GM23338 (cell line): ENCODE results near the gene ZNF524.

Experiments
- CREB1 ChIP-seq: fragments of 250-450 bp; sonication (Bioruptor Pico); IDR thresholded peaks from 2 replicates; pipeline ENCODE4 v1.5.0; 2020; ENCODE audit warnings: low read depth, mild to moderate bottlenecking, moderate library complexity
- EZH2 ChIP-seq: fragments of 200-600 bp; sonication (generic); IDR thresholded peaks from one replicate; pipeline ENCODE4 v1.8.0; 2017; ENCODE audit warnings: antibody characterized with exemption, mild to moderate bottlenecking, low read depth; ENCODE audit not compliant: unreplicated experiment
- EZH2phosphoT487 ChIP-seq: fragments of 200-600 bp; sonication (generic); IDR thresholded peaks from one replicate; pipeline ENCODE4 v1.8.1; 2018; ENCODE audit warnings: antibody characterized with exemption; ENCODE audit not compliant: unreplicated experiment
- JUNB ChIP-seq: IDR thresholded peaks from one replicate; pipeline ENCODE4 v1.6.1; 2016; ENCODE audit warnings: antibody characterized with exemption; ENCODE audit not compliant: unreplicated experiment
- POLR2AphosphoS5 ChIP-seq: IDR thresholded peaks from 2 replicates; pipeline ENCODE4 v1.6.1; 2016; ENCODE audit warnings: antibody characterized with exemption, low read depth
- REST ChIP-seq: IDR thresholded peaks from one replicate; pipeline ENCODE4 v1.6.1; 2018; ENCODE audit warnings: antibody characterized with exemption; ENCODE audit not compliant: unreplicated experiment
- ZNF331 ChIP-seq: fragments of 250-450 bp; sonication (Bioruptor Pico); IDR thresholded peaks from 2 replicates; pipeline ENCODE4 v1.5.0; 2020; ENCODE audit warnings: low read depth, mild to moderate bottlenecking, moderate library complexity
- ZNF462 ChIP-seq: fragments of 250-450 bp; sonication (Bioruptor Pico); IDR thresholded peaks from 2 replicates; pipeline ENCODE4 v1.5.0; 2020; ENCODE audit warnings: mild to moderate bottlenecking, moderate library complexity
- TF ChIP-seq, protein P1 (sequence below), 2 experiments: fragments of 200-600 bp in 1 of 2; sonication (generic) in 1 of 2; conservative IDR thresholded peaks; 2 replicates each; pipeline versions ENCODE4 v1.5.1 to v1.6.1; 2016 to 2017; ENCODE audit warnings: antibody characterized with exemption in 2 of 2, low read depth in 2 of 2, mild to moderate bottlenecking in 2 of 2, moderate library complexity in 1 of 2

GRCh38 chr19:55598719-55599467 lies 1.2 kb upstream of the ZNF524 start:
- TF ChIP-seq REST (no peak), EZH2phosphoT487 (no peak), POLR2AphosphoS5 (peak; percentile 45; the same call in 1 of the 2 replicates), EZH2 (no peak), CREB1 (no peak), ZNF331 (CRISPR knock-in tag) (no peak), JUNB (no peak), ZNF462 (CRISPR knock-in tag) (no peak)
- TF ChIP-seq, protein P1, sequence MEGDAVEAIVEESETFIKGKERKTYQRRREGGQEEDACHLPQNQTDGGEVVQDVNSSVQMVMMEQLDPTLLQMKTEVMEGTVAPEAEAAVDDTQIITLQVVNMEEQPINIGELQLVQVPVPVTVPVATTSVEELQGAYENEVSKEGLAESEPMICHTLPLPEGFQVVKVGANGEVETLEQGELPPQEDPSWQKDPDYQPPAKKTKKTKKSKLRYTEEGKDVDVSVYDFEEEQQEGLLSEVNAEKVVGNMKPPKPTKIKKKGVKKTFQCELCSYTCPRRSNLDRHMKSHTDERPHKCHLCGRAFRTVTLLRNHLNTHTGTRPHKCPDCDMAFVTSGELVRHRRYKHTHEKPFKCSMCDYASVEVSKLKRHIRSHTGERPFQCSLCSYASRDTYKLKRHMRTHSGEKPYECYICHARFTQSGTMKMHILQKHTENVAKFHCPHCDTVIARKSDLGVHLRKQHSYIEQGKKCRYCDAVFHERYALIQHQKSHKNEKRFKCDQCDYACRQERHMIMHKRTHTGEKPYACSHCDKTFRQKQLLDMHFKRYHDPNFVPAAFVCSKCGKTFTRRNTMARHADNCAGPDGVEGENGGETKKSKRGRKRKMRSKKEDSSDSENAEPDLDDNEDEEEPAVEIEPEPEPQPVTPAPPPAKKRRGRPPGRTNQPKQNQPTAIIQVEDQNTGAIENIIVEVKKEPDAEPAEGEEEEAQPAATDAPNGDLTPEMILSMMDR (conservative IDR thresholded peaks at IDR 0.05; ENCODE audit: low read depth in 2 of 2): no peak
